Measurements from ENCODE around the gene HK1. TPM values are rescaled to one million over a fixed set of nuclear protein-coding genes. Genes with fewer than 3 reads are reported as not detected.

HK1 gene
- total and polyA plus RNA-seq, 4 donors = 53.9 to 144 (median 126) TPM

- Histone ChIP-seq H3K27ac (ENCODE audit: low read depth, low read length) (no peak overlapping the region), H3K36me3 (ENCODE audit: control insufficient read depth, insufficient read depth, low read length) (no peaks in the 10 kb centered on the region), H3K27me3 (ENCODE audit: control insufficient read depth, insufficient read depth, low read length) (no peaks in the 10 kb centered on the region), H3K9me3 (ENCODE audit: control insufficient read depth, insufficient read depth, low read length) (no peaks in the 10 kb centered on the region), H3K4me3 (ENCODE audit: low read depth, low read length) (no peak overlapping the region), H3K4me1 (ENCODE audit: control insufficient read depth, insufficient read depth, low read length) (no peaks in the 10 kb centered on the region)
- DNase-seq (ENCODE audit: low read depth in 4 of 6, low spot score in 6 of 6) = no peak
- 94% methylated on average over 4 of the region's 4 CpGs for WGBS (ENCODE audit: insufficient coverage)
Measured at GRCh38 chr10:69426376-69426727, 148.1 kb downstream of the HK1 start.

GRCh38 chr10:69428165-69428564, 149.9 kb downstream of the HK1 start:
- no peaks in the 10 kb centered on the region for H3K27me3 ChIP-seq (ENCODE audit: control insufficient read depth, insufficient read depth, low read length)
- no peak overlapping the region for H3K27ac ChIP-seq (ENCODE audit: low read depth, low read length)
- no peak for DNase-seq (ENCODE audit: low read depth in 4 of 6, low spot score in 6 of 6)
- no peaks in the 10 kb centered on the region for H3K4me1 ChIP-seq (ENCODE audit: control insufficient read depth, insufficient read depth, low read length)
- H3K36me3 ChIP-seq (ENCODE audit: control insufficient read depth, insufficient read depth, low read length) = no peaks in the 10 kb centered on the region
- H3K4me3 ChIP-seq (ENCODE audit: low read depth, low read length) = no peak overlapping the region
- WGBS (ENCODE audit: insufficient coverage) = 51% methylated on average over 6 of the region's 8 CpGs
- no peaks in the 10 kb centered on the region for H3K9me3 ChIP-seq (ENCODE audit: control insufficient read depth, insufficient read depth, low read length)

DNA sequence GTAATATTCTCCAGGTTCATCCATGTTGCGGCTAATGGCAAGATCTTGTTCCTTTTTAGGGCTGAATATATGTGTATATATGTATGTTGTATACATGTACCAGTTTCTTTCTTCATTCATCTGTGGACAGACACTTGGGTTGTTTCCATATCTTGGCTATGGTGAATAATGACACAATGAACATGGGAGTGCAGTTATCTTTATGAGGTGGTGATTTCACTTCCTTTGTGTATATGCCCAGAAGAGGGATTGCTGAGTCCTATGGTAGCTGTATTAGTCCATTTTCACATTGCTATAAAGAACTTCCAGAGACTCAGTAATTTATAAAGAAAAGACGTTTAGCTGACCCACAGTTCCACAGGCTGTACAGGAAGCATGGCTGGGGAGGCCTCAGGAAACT, 155.9 kb downstream of the HK1 start:
- no peaks in the 10 kb centered on the region for H3K27me3 ChIP-seq (ENCODE audit: control insufficient read depth, insufficient read depth, low read length)
- peaks cover 3% of the 10 kb centered on the region for H3K4me1 ChIP-seq (ENCODE audit: control insufficient read depth, insufficient read depth, low read length)
- WGBS (ENCODE audit: insufficient coverage) = no CpG with 5 or more reads among the region's 2 CpGs
- no peaks in the 10 kb centered on the region for H3K36me3 ChIP-seq (ENCODE audit: control insufficient read depth, insufficient read depth, low read length)
- H3K4me3 ChIP-seq (ENCODE audit: low read depth, low read length) = no peak overlapping the region
- no peak for DNase-seq (ENCODE audit: low read depth in 4 of 6, low spot score in 6 of 6)
- peaks cover 2% of the 10 kb centered on the region for H3K9me3 ChIP-seq (ENCODE audit: control insufficient read depth, insufficient read depth, low read length)
- H3K27ac ChIP-seq (ENCODE audit: low read depth, low read length) = no peak overlapping the region

DNA sequence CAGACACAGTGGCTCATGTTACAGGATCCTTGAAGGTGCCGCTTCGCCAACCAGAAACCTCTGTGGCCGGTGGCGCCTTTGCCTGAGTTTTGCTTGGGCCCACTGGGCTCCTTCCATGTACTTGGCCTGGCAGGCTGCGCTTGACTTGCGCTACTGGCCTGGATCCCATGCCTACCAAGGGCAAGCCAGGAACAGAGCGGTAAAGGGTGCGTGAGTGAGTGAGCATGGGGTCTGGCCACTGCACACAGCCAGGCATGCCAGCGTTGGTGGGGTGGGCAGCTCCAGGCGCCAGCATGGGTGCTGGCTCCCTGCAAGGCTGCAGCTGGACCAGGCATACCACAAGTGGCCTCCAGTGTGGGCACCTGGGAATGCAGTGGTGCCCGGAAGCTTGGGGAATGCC, 156.6 kb downstream of the HK1 start:
- 98% methylated on average over 11 of the region's 11 CpGs for WGBS (ENCODE audit: insufficient coverage)
- no peaks in the 10 kb centered on the region for H3K36me3 ChIP-seq (ENCODE audit: control insufficient read depth, insufficient read depth, low read length)
- H3K4me1 ChIP-seq (ENCODE audit: control insufficient read depth, insufficient read depth, low read length) = peaks cover 7% of the 10 kb centered on the region
- H3K27me3 ChIP-seq (ENCODE audit: control insufficient read depth, insufficient read depth, low read length) = no peaks in the 10 kb centered on the region
- no peak for DNase-seq (ENCODE audit: low read depth in 4 of 6, low spot score in 6 of 6)
- H3K27ac ChIP-seq (ENCODE audit: low read depth, low read length) = no peak overlapping the region
- H3K9me3 ChIP-seq (ENCODE audit: control insufficient read depth, insufficient read depth, low read length) = peaks cover 2% of the 10 kb centered on the region
- H3K4me3 ChIP-seq (ENCODE audit: low read depth, low read length) = no peak overlapping the region

GRCh38 chr10:69435966-69436520, 157.7 kb downstream of the HK1 start:
- Histone ChIP-seq H3K27me3 (ENCODE audit: control insufficient read depth, insufficient read depth, low read length) (no peaks in the 10 kb centered on the region), H3K36me3 (ENCODE audit: control insufficient read depth, insufficient read depth, low read length) (no peaks in the 10 kb centered on the region), H3K9me3 (ENCODE audit: control insufficient read depth, insufficient read depth, low read length) (peaks cover 2% of the 10 kb centered on the region), H3K4me1 (ENCODE audit: control insufficient read depth, insufficient read depth, low read length) (peaks cover 7% of the 10 kb centered on the region), H3K4me3 (ENCODE audit: low read depth, low read length) (no peak overlapping the region), H3K27ac (ENCODE audit: low read depth, low read length) (no peak overlapping the region)
- WGBS (ENCODE audit: insufficient coverage) = 79% methylated on average over 14 of the region's 14 CpGs
- no peak for DNase-seq (ENCODE audit: low read depth in 4 of 6, low spot score in 6 of 6)

DNA sequence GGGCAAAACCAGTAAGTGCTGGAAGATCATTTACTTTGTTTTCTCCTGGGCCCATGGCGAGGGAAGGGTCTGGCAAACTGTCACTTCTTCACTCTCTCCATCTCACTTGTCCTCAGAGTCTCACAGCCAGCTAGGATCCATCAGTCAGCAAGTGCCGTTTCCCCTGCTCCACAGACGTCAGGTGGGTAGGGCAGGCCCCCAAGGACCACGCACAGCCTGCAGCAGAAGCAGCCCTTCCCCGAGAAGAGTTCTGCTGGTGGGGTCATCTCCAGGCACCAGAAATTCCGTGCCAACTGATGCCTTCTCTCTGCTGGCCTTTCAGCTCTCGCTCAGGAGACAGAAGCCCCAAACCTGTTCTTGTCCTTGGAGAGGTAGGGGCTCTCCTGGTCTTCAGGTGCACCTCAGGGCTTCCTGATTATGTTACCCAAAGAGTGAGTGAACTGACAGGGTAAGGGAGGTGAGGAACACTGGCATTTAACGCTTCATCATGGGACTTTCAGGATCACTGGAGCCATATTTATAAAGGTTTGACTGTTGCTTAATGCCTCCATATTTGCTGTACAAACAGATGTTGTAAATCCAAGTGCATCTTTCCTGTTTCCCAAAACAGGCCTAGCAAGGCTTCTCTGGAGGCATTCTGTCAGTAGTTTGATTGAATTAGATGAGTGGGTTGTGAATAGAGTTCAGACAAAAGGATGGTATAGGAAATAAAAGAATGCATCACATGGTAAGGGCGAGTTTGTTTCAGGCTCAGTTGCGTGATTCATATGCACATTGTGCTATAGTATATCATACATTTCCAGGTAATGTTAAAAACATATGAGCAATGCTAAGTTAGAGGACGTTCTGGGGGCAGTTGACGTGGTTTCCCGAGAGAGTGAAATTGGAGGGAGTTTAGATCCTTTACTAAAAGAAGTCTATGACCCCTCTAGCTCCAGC, 159.3 kb downstream of the HK1 start:
- Histone ChIP-seq H3K4me1 (ENCODE audit: control insufficient read depth, insufficient read depth, low read length) (peaks cover 7% of the 10 kb centered on the region), H3K27me3 (ENCODE audit: control insufficient read depth, insufficient read depth, low read length) (no peaks in the 10 kb centered on the region), H3K9me3 (ENCODE audit: control insufficient read depth, insufficient read depth, low read length) (peaks cover 2% of the 10 kb centered on the region), H3K27ac (ENCODE audit: low read depth, low read length) (no peak overlapping the region), H3K36me3 (ENCODE audit: control insufficient read depth, insufficient read depth, low read length) (no peaks in the 10 kb centered on the region), H3K4me3 (ENCODE audit: low read depth, low read length) (no peak overlapping the region)
- WGBS (ENCODE audit: insufficient coverage) = 89% methylated on average over 6 of the region's 13 CpGs
- peak in 1 of 6 donors; percentile 12 for DNase-seq (ENCODE audit: low read depth in 4 of 6, low spot score in 6 of 6)

- Histone ChIP-seq H3K27me3 (ENCODE audit: control insufficient read depth, insufficient read depth, low read length) (no peaks in the 10 kb centered on the region), H3K36me3 (ENCODE audit: control insufficient read depth, insufficient read depth, low read length) (no peaks in the 10 kb centered on the region), H3K4me1 (ENCODE audit: control insufficient read depth, insufficient read depth, low read length) (peaks cover 7% of the 10 kb centered on the region), H3K27ac (ENCODE audit: low read depth, low read length) (no peak overlapping the region), H3K9me3 (ENCODE audit: control insufficient read depth, insufficient read depth, low read length) (peaks cover 2% of the 10 kb centered on the region), H3K4me3 (ENCODE audit: low read depth, low read length) (no peak overlapping the region)
- 48% methylated on average over 10 of the region's 10 CpGs for WGBS (ENCODE audit: insufficient coverage)
- peak in 2 of 6 donors; percentile 19 to 66 for DNase-seq (ENCODE audit: low read depth in 4 of 6, low spot score in 6 of 6)
Measured at GRCh38 chr10:69438536-69439349, 160.4 kb downstream of the HK1 start.

DNA sequence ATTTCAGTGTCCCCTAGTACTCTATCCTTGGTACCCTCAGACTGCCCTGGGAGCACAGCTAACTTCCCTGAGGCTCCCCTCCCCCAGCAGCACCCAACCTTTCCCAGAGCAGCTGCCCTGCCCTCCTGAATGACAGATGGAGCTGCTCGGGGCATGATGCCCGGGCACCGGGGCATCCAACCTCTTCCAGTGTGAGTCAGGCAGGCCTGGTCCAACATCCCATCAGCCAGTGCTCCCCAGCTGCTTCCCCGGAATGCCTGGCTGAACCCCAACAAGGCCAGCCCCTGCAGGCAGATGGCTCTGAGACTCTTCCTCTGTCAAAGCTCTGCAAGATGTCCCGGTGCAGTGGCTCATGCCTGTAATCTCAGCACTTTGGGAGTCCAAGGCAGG, 161.0 kb downstream of the HK1 start:
- peaks cover 2% of the 10 kb centered on the region for H3K9me3 ChIP-seq (ENCODE audit: control insufficient read depth, insufficient read depth, low read length)
- no peaks in the 10 kb centered on the region for H3K27me3 ChIP-seq (ENCODE audit: control insufficient read depth, insufficient read depth, low read length)
- H3K4me3 ChIP-seq (ENCODE audit: low read depth, low read length) = no peak overlapping the region
- H3K27ac ChIP-seq (ENCODE audit: low read depth, low read length) = no peak overlapping the region
- H3K36me3 ChIP-seq (ENCODE audit: control insufficient read depth, insufficient read depth, low read length) = no peaks in the 10 kb centered on the region
- peaks cover 7% of the 10 kb centered on the region for H3K4me1 ChIP-seq (ENCODE audit: control insufficient read depth, insufficient read depth, low read length)
- peak in 2 of 6 donors; percentile 35 to 56 for DNase-seq (ENCODE audit: low read depth in 4 of 6, low spot score in 6 of 6)
- WGBS (ENCODE audit: insufficient coverage) = 32% methylated on average over 5 of the region's 5 CpGs

- no peak overlapping the region for H3K4me3 ChIP-seq (ENCODE audit: low read depth, low read length)
- H3K4me1 ChIP-seq (ENCODE audit: control insufficient read depth, insufficient read depth, low read length) = peaks cover 7% of the 10 kb centered on the region
- no peak for DNase-seq (ENCODE audit: low read depth in 4 of 6, low spot score in 6 of 6)
- no peaks in the 10 kb centered on the region for H3K36me3 ChIP-seq (ENCODE audit: control insufficient read depth, insufficient read depth, low read length)
- H3K9me3 ChIP-seq (ENCODE audit: control insufficient read depth, insufficient read depth, low read length) = no peaks in the 10 kb centered on the region
- H3K27me3 ChIP-seq (ENCODE audit: control insufficient read depth, insufficient read depth, low read length) = no peaks in the 10 kb centered on the region
- WGBS (ENCODE audit: insufficient coverage) = no CpG with 5 or more reads among the region's 5 CpGs
- no peak overlapping the region for H3K27ac ChIP-seq (ENCODE audit: low read depth, low read length)
Measured at GRCh38 chr10:69439813-69440506, 161.7 kb downstream of the HK1 start.
